ENCODE results near the gene DEAF1.

GRCh38 chr11:742156-742546 lies 47.1 kb upstream of the DEAF1 start:
- TF ChIP-seq CTCF (conservative IDR thresholded peaks at IDR 0.05 in 1 of 2, IDR thresholded peaks at IDR 0.05 in 1 of 2; ENCODE audit: low read depth in 1 of 2, low read length in 2 of 2) (no peak), EZH2 (IDR thresholded peaks at IDR 0.05; ENCODE audit: low read length, missing control alignments) (no peak)

All from fibroblast of lung (primary cell).